Thyroid gland (tissue), 4 donors: ENCODE data around the gene NFAM1.

Source experiments
- CTCF ChIP-seq, 6 experiments: fragments of 200-600 bp in 3 of 6; fragments of 450-650 bp in 3 of 6; sonication (generic) in 3 of 6; IDR thresholded peaks; one replicate each; pipeline ENCODE4 v1.5.1; 2016 to 2019; ENCODE audit warnings: antibody characterized with exemption in 6 of 6, mild to moderate bottlenecking in 2 of 6, inconsistent platforms in 1 of 6, moderate library complexity in 1 of 6
- POLR2A ChIP-seq, 2 donors: fragments of 450-650 bp; IDR thresholded peaks; one replicate each; pipeline ENCODE4 v1.6.1; 2017; ENCODE audit warnings: antibody characterized with exemption in 2 of 2, mild to moderate bottlenecking in 2 of 2, moderate library complexity in 1 of 2

GRCh38 chr22:42347281-42347824 lies 84.8 kb downstream of the NFAM1 start:
- TF ChIP-seq CTCF (IDR thresholded peaks at IDR 0.05) (no peak), POLR2A (IDR thresholded peaks at IDR 0.05) (no peak)
